Measurements from ENCODE around the gene C1QTNF2. TPM values are rescaled to one million over a fixed set of nuclear protein-coding genes. Genes with fewer than 3 reads are reported as not detected.

The C1QTNF2 gene
- total and polyA plus RNA-seq, 2 of the 8 experiments (the other 6 are each of a cell fraction or from before 2014, with no cell fraction given), result 1.0 to 2.0 TPM

DNA sequence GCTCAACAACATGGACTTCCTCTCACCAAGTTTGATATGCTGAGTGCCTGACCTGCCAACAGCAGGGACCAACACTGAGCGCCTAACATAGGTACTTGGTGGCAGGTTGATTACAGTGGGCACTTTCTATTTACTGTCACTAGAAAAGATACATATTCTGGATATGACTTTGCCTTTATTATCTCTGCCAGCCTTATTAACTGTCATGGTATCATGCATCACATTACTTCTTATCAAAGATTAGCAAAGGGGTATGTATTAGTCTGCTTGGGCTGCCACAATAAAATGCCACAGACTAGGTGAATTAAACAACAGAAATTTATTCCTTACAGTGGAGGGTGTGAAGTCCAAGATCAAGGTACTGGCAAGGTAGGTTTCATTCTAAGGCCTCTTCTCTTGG, 14.3 kb upstream of the C1QTNF2 start (continued):
- no peak for TF ChIP-seq CTCF (IDR thresholded peaks at IDR 0.05; ENCODE audit: control extremely low read depth in 1 of 3, insufficient read depth in 1 of 3, low read depth in 1 of 3, low read length in 3 of 3)
- TF ChIP-seq MAFK (IDR thresholded peaks at IDR 0.05; ENCODE audit: low read depth, low read length), result no peak
- TF ChIP-seq YY1 (IDR thresholded peaks at IDR 0.05; ENCODE audit: low read depth, low read length), result no peak
